ENCODE data around the gene CIAO3. TPM values are rescaled to one million over a fixed set of nuclear protein-coding genes. Genes with fewer than 3 reads are reported as not detected.

CIAO3 gene
- total RNA-seq, 4 donors from 2014 or later: 35.2 to 110 (median 52.0) TPM

DNA sequence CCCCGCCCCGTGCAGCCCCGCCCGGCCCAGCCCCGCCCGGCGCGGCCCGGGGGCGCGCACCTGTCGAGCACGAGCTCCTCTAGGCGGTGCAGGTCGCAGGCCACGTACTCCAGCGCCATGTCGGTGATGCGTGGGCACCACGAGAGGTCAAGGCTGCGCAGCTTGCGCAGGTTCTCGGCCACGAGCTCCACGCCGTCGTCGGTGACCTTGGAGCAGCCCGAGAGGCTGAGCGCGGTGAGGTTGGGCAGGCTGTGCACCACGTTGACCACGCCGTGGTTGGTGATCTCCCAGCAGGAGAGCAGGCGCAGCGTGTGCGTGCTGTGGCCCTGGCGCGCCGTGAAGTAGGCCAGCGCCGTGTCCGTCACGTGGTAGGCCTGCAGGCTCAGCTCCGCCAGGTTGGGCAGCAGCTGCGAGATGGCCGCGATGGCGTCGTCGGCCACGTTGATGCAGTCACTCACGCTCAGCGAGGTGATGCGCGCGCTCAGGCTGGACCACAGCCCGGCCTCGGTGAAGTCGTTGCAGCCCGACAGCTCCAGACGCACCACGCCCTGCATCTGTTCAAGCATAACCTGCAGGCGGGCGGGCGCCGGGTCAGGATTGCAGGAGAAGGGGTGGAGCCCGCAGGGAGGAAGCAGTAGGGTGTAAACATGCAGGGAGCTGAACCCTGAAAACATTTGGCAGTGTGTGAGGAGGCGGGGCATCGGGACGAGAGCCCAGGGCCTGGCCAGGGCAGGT lies 45.3 kb downstream of the CIAO3 start:
- WGBS: 6% methylated on average over 17 of the region's 71 CpGs
- H3K27me3 ChIP-seq: peaks cover 85% of the 10 kb centered on the region
- H3K9me3 ChIP-seq: no peaks in the 10 kb centered on the region
- no peak for TF ChIP-seq EP300 (IDR thresholded peaks at IDR 0.05)
- TF ChIP-seq, protein P1, sequence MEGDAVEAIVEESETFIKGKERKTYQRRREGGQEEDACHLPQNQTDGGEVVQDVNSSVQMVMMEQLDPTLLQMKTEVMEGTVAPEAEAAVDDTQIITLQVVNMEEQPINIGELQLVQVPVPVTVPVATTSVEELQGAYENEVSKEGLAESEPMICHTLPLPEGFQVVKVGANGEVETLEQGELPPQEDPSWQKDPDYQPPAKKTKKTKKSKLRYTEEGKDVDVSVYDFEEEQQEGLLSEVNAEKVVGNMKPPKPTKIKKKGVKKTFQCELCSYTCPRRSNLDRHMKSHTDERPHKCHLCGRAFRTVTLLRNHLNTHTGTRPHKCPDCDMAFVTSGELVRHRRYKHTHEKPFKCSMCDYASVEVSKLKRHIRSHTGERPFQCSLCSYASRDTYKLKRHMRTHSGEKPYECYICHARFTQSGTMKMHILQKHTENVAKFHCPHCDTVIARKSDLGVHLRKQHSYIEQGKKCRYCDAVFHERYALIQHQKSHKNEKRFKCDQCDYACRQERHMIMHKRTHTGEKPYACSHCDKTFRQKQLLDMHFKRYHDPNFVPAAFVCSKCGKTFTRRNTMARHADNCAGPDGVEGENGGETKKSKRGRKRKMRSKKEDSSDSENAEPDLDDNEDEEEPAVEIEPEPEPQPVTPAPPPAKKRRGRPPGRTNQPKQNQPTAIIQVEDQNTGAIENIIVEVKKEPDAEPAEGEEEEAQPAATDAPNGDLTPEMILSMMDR (IDR thresholded peaks at IDR 0.05): no peak
- peak in 2 of 3 donors; percentile 16 to 45 for TF ChIP-seq POLR2AphosphoS5 (IDR thresholded peaks at IDR 0.05)
- TF ChIP-seq POLR2A (IDR thresholded peaks at IDR 0.05): no peak
- H3K4me1 ChIP-seq: peaks cover 53% of the 10 kb centered on the region
- no peaks in the 10 kb centered on the region for H3K36me3 ChIP-seq
- peak in 1 of 2 donors; percentile 89 for DNase-seq (ENCODE audit: low spot score in 2 of 2)
- peak overlapping the region; percentile 82 for H3K27ac ChIP-seq
- peak overlapping the region; percentile 50 for H3K4me3 ChIP-seq

DNA sequence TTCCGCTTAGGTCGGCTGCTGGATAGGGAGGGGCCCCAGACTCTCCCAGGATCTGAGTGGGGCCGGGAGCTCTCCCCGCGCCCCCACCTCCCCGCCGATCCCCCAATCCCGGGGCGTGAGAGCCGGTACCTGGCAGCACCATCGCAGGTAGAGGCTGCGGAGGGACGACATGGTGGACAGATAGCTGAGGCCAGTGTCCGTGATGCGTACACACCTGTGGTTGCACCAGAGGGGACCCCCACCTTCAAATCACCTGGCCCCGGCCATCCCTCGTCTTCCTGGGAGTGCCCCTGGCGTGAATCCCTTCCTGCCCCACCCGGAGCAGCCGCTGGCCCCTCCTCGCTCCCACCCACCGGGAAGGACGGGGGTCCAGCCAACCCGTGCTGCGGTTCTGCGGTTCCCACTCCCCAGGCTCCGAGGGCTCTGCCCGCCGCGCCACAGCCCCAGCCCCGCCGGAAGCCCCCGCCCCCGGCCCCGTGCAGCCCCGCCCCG lies 45.9 kb downstream of the CIAO3 start:
- H3K9me3 ChIP-seq: no peaks in the 10 kb centered on the region
- no peaks in the 10 kb centered on the region for H3K36me3 ChIP-seq
- DNase-seq (ENCODE audit: low spot score in 2 of 2): no peak
- TF ChIP-seq EP300 (IDR thresholded peaks at IDR 0.05) (no peak), POLR2AphosphoS5 (IDR thresholded peaks at IDR 0.05) (no peak), POLR2A (IDR thresholded peaks at IDR 0.05) (no peak)
- TF ChIP-seq, protein P1 (IDR thresholded peaks at IDR 0.05): no peak
- peak overlapping the region; percentile 50 for H3K4me3 ChIP-seq
- peaks cover 79% of the 10 kb centered on the region for H3K27me3 ChIP-seq
- WGBS: 2% methylated on average over 21 of the region's 37 CpGs
- peak overlapping the region; percentile 22 for H3K27ac ChIP-seq
- H3K4me1 ChIP-seq: peaks cover 53% of the 10 kb centered on the region

DNA sequence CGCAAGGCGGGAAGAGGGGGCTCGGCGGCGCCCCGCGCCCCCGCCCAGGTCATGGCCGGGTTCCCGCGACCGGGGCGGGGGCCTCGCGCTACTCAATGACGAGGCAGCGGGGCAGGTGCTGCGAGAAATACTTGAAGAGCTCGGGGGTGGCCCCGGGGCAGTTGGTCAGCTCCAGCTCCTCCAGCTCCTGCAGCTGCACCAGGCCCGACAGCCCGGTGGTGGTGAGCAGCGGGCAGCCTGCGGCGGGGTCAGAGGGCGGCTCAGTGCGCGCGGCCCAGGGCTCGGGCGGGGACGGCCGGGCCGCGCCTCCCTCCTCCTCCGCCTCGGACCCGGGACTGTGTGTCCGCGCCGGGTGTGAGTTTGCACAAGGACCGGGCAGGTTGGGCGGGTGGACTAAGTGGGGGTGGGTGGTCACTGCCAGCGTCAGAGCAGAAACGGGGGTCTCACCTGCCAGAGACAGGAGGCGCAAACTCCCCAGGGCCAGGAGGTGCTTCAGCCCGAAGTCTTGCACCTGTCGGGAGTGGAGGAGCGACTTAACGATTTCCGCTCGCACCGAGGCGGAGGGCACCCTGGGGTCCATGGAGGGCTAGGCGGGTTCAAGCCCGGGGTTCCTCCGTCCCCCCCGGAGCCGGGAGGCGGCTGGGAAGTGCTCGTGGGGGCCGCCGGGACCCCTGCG lies 46.5 kb downstream of the CIAO3 start:
- peak overlapping the region; percentile 50 for H3K4me3 ChIP-seq
- no peaks in the 10 kb centered on the region for H3K9me3 ChIP-seq
- 5% methylated on average over 10 of the region's 64 CpGs for WGBS
- H3K27ac ChIP-seq: peak overlapping the region; percentile 22
- TF ChIP-seq POLR2A (IDR thresholded peaks at IDR 0.05) (no peak), POLR2AphosphoS5 (IDR thresholded peaks at IDR 0.05) (no peak), EP300 (IDR thresholded peaks at IDR 0.05) (no peak)
- TF ChIP-seq, protein P1 (IDR thresholded peaks at IDR 0.05): no peak
- peaks cover 58% of the 10 kb centered on the region for H3K4me1 ChIP-seq
- H3K27me3 ChIP-seq: peaks cover 73% of the 10 kb centered on the region
- H3K36me3 ChIP-seq: no peaks in the 10 kb centered on the region
- no peak for DNase-seq (ENCODE audit: low spot score in 2 of 2)

DNA sequence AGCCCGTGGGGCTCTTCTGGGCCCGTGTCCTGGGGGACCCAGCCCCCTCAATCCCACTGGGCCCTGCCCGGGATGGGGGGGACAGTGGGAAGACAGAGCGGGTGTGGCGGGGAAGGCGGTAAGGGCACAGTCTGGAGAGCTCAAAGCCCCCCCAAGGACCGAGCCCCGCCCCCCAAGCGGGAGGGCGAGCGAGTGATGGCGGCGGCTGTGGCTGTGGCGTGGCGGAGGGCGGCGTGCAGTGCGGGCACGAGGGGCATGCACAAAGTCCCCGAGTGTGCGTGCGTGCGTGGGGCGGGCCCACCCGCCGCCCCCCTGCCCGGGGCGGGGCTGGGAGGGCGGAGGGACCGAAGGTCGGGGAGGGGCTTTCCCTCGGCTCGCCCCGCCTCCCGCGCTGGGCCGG lies 47.0 kb downstream of the CIAO3 start:
- DNase-seq (ENCODE audit: low spot score in 2 of 2): no peak
- Histone ChIP-seq H3K27ac (no peak overlapping the region), H3K36me3 (no peaks in the 10 kb centered on the region), H3K4me1 (peaks cover 64% of the 10 kb centered on the region), H3K27me3 (peaks cover 68% of the 10 kb centered on the region), H3K4me3 (peak overlapping the region; percentile 50), H3K9me3 (no peaks in the 10 kb centered on the region)
- 13% methylated on average over 6 of the region's 37 CpGs for WGBS
- TF ChIP-seq EP300 (IDR thresholded peaks at IDR 0.05): no peak
- no peak for TF ChIP-seq POLR2AphosphoS5 (IDR thresholded peaks at IDR 0.05)
- TF ChIP-seq POLR2A (IDR thresholded peaks at IDR 0.05): no peak
- TF ChIP-seq, protein P1 (IDR thresholded peaks at IDR 0.05): no peak

DNA sequence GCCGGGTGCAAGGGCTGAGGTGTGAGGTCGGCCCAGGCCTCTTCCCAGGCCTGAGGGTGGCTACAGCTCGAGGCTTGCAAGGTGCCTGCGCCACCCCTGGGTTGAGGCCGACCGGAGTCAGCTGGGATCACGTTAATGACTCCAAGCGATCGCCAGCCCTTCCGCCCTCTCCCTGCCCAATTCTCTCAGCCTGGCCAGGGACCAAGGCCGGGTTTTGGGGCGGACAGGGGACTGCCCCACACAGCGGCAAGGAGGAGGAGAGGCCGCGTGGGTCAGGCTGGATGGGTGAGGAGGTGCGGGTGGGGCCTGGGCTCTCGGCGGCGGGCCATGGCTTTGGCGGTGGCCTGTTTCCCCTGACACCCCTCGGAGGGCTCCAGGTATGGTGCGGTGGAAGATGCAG lies 47.4 kb downstream of the CIAO3 start:
- Histone ChIP-seq H3K27ac (peak overlapping the region; percentile 32), H3K27me3 (peaks cover 66% of the 10 kb centered on the region), H3K4me3 (no peak overlapping the region), H3K4me1 (peaks cover 68% of the 10 kb centered on the region), H3K9me3 (no peaks in the 10 kb centered on the region), H3K36me3 (no peaks in the 10 kb centered on the region)
- WGBS: 13% methylated on average over 9 of the region's 22 CpGs
- TF ChIP-seq POLR2AphosphoS5 (IDR thresholded peaks at IDR 0.05) (no peak), POLR2A (IDR thresholded peaks at IDR 0.05) (no peak), EP300 (IDR thresholded peaks at IDR 0.05) (no peak)
- TF ChIP-seq, protein P1 (IDR thresholded peaks at IDR 0.05): no peak
- no peak for DNase-seq (ENCODE audit: low spot score in 2 of 2)

All from suprapubic skin (tissue), 4 donors.